ENCODE measurements around the gene DIPK2B.

The DIPK2B gene, protein sequence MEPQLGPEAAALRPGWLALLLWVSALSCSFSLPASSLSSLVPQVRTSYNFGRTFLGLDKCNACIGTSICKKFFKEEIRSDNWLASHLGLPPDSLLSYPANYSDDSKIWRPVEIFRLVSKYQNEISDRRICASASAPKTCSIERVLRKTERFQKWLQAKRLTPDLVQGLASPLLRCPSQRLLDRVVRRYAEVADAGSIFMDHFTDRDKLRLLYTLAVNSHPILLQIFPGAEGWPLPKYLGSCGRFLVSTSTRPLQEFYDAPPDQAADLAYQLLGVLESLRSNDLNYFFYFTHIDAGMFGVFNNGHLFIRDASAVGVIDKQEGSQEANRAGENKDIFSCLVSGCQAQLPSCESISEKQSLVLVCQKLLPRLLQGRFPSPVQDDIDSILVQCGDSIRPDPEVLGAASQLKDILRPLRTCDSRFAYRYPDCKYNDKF

DNA sequence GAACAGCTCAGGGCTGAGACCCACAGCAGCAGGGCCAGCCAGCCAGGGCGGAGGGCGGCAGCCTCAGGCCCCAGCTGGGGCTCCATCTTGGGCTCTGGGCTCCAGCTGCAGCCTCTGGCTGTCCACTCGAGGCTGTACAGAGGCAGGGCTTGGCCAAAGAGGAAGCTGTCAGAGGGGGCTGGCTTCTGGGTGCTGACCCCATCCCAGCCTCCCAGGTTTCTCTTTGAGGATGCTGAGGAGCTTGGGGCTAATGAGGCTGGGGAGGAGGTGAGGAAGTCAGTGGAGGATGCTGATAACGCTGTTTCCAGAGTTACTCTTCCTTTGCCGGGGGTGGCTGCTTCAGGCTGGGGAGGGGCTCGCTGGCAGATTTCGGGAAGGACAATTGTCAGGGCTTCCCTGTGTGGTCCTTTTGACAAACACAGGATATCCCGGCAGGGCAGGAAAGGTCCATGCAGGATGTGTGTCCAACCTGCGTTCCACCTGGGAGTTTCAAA is at the start of gene DIPK2B:
DIPK2B (minus strand) TSS at position 136 of the 494 bp plus-strand sequence; CDS start at position 86, 50 bp downstream.
- no peak for DNase-seq (ENCODE audit: low read depth)

- DNase-seq (ENCODE audit: low read depth): no peak
Observed at GRCh38 chrX:45240301-45240700, 39.6 kb upstream of the DIPK2B start.

DNA sequence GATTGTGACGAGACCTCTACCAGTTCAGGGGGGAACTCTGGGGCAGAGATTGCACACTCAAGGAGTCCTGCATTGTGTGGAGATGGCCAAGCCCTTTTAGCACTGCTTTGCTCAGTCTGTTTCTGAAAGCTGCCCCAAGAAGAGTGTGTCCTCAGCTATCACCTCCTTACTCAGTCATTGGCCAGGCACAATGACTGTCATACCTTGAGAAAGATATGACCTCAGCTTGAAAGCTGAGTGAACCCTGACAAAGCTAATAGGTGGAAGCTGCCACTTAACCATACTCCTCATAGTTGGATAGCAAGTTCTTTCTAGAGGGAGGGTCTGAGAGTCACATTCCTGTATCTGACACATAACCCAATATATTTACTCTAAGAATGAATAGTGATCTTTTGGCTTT is 37.8 kb upstream of the DIPK2B start:
- no peak for DNase-seq (ENCODE audit: low read depth)

DNA sequence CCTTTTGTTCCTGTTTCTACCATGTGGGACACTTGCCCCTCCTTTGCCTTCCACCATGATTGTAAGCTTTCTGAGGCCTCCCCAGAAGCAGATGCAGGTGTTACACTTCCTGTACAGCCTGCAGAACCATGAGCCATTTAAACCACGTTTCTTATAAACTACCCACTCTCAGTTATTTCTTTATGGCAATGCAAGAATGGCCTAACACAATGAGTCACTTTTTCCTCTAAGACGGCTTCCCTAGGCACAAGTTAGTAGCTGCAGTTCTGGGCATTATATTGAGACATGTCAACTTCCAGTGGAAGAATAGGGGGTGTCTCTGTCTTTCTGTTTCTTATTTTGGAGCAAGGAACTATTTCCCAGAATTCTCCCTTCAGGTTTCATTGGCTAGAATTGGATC is 32.9 kb upstream of the DIPK2B start:
- DNase-seq (ENCODE audit: low read depth): no peak

DNA sequence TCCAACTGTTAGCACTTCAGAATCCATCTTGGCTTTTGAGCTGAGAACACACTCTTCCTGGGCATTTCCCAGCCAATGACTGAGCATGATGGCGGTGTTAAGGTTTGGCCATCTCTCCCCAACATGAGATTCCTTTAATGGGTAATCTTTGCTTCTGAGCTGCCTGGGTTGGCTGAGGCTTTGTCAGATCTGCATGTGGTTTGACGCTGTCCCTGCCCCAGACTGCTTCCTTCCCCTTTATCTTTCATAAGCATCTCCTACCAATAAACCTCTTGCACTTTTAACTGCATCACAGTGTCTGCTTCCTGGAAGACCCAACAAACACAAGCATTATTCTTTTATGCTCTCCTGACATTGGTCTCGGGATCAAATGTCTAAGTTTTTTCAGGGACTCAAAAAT is 31.5 kb upstream of the DIPK2B start:
- no peak for DNase-seq (ENCODE audit: low read depth)

DNA sequence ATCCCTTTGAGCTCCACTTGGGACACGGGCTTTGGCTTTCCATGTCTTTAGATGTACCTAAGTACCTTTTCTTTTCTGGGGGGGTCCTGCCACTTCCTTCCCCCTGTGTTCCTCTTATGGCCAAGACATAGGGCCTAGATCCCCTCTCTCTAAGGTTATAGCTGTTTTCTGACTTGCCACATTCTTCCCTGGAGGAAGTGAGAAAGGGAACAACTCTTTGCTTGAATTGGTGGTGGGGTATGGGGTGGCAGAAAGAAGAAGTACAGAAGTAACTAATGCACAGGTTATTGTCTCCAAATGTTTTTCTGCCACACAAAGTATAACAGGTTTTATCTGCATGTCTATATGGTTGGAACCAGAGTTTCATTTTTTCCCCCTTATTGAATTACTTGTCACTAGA is 29.7 kb upstream of the DIPK2B start:
- no peak for DNase-seq (ENCODE audit: low read depth)

GRCh38 chrX:45229348-45229747 is 28.7 kb upstream of the DIPK2B start:
- no peak for DNase-seq (ENCODE audit: low read depth)

DNA sequence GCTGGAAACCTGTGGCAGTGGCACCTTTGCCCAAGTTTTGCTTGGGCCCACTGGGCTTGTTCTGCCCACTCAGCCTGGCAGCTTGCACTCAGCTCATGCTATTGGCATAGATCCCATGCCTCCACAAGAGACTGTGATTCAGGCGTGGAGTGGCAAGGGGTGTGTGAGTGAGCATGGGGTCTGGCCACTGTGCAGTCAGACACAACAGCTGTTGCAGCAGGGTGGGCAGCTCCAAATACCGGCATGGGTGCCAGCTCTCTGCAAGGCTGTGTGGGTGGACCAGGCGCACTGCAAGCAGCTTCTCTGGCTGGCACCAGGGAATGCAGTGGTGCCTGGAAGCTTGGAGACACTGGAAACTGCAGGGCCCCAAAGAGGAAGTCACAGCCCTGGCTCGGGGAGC is 27.4 kb upstream of the DIPK2B start:
- no peak for DNase-seq (ENCODE audit: low read depth)

DNA sequence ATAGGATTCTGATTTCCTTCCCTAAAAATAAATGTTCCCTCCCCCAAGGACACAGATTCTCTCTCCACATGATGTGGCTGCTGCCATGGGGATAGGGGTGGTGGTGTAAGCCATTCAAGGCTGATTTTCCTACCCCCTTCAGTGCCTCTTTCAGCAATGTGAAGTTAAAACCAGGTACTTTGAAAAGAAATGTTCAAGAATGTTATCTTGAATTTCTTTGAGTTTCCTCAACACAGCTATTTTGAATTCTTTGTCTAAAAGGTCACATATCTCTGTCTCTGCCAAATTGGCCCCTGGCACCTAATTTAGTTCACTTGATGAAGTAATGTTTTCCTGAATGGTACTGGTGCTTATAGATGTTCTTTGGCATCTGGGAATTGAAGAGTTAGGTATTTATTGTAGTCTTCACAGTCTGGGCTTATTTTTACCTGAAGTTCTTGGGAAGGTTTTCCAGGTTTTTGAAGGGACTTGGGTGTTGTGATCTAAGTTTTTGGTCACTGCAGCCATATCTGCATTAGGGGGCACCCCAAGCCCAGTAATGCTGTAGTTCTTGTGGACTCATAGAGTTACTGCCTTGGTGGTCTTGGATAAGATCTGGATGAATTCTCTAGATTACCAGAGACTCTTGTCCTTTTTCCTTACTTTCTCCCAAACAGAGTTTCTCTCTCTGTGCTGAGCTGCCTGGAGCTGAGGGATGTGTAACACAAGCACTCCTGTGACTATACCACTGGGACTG is 7.6 kb upstream of the DIPK2B start:
- DNase-seq (ENCODE audit: low read depth): no peak

DNA sequence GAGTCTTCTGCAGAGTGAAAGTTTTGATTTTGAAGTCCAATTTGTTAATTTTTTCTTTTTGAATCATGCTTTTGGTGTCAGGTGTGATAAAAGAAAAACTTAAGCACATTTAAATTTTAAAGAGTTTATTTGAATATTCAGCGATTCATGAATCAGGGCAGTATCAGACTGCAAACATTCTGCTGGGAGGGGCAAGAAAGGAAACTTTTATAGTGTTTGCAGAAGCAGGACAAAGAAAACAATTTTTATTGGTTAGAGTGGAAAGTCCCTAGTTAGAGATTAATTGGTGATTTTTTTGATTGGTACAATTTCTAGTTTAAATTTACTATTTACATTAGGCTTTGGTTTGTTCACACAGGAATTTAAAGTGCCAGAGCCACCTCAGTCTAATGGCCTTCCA is 1.5 kb upstream of the DIPK2B start:
- DNase-seq (ENCODE audit: low read depth): no peak

GRCh38 chrX:45198706-45199105 is 2.0 kb downstream of the DIPK2B start:
- DNase-seq (ENCODE audit: low read depth): no peak

DNA sequence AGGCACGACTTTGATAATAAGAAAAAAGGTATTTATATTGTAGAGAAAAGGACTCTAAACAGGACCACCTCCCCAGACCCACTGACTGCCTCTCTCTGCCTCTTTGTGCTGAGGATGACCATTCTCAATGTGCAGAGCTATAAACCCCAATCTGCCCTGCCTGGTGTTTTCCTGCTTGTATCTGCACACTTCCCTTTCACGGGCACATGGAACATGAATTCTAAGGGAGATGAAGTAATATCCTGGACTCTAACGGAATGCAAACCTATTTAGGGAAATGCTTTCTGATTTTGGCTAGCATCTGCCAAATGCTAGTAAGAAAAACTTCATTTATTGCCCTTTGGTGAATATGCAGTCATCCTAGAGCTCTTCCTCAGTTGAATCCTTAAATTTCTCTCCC is 2.4 kb downstream of the DIPK2B start:
- no peak for DNase-seq (ENCODE audit: low read depth)

- DNase-seq (ENCODE audit: low read depth): no peak
Observed at GRCh38 chrX:45196701-45197100, 4.0 kb downstream of the DIPK2B start.

DNA sequence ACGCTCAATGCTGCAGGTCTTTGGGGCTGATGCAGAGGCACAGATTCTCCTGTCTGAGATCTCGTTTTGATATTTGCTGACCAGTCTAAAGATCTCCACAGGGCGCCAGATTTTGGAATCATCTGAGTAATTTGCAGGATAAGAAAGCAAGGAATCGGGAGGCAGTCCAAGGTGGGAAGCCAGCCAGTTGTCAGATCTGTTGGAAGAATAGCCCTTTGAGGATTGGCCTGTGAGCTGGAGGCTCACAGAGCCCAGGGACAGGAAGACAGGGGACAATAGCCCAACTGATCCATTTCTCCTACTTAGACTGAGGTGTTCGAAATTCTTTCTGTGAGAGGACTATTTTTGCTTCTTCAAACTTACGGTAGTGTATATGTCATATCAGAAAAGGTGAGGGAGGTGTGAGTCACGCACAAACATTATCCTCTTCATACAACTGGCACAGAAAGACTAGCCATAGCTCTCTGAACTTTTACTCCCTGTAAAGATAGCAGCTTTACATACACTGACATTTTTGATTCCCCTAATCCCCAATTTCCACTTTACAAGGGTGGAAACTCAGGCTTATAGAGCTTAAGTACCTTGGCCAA is 8.8 kb downstream of the DIPK2B start:
- no peak for DNase-seq (ENCODE audit: low read depth)

- no peak for DNase-seq (ENCODE audit: low read depth)
Observed at GRCh38 chrX:45191383-45191782, 9.3 kb downstream of the DIPK2B start.

- DNase-seq (ENCODE audit: low read depth): no peak
Observed at GRCh38 chrX:45187731-45188130, 12.9 kb downstream of the DIPK2B start.

GRCh38 chrX:45186643-45187026 is 14.0 kb downstream of the DIPK2B start:
- no peak for DNase-seq (ENCODE audit: low read depth)

GRCh38 chrX:45184211-45184610 is 16.5 kb downstream of the DIPK2B start:
- DNase-seq (ENCODE audit: low read depth): no peak

DNA sequence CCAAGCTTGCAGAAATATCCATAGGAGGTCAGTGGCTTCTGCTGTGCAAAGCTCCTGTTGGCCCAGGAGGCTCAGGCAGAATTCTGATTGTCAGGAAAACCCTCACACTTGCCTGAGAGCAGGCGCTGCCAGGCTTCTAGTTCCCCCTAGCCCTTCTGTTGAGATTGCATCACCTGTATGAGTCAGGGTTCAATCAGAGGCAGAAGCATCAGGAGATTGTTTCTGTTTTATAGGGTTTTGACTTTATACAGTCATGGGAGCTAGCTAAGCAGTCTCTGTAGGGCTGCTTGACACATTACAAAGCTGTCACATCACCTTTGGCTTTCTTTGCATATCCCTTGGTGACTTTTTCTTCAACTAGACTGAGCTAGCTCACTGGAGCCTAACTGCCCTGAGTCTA is 27.8 kb downstream of the DIPK2B start:
- no peak for DNase-seq (ENCODE audit: low read depth)

- no peak for DNase-seq (ENCODE audit: low read depth)
Observed at GRCh38 chrX:45166781-45167180, 33.9 kb downstream of the DIPK2B start.

DNA sequence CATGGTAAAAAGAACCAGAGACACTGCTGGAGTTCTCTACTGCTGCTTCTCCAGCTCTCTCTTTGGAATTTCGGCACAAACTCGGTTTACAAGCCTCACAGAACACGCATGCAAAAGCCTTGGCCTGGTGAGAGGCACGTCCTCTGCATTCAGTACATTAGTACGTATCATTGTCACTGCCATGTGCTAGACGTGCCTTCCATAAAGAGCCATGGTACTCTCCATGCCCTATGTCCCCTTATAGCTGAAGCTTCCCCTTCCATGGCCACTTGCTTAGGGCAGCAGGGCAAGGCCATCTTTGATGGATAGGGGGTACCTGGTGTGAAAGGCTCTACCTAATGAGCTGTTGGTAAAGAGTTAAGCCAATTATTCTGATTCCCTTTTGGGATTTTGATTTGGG is 35.0 kb downstream of the DIPK2B start:
- DNase-seq (ENCODE audit: low read depth): no peak

DNA sequence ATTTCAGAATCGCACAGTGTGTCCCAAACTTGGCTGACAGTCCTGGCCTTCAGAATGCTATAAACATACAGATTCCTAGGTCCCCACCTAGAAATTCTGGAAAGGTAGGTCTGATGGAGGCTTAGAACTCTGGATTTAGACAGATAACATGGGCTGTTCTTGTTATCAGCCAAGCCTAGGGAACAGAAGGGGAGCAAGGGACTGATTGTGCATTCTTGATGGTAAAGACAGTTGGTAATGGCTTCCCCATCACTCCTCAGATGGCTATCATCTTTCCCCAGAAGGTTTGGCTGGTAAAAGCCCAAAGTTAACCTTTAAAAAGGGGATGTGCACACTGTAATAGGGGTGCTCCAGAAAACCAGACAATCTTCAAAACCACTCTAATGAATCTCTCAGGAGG is 35.7 kb downstream of the DIPK2B start:
- no peak for DNase-seq (ENCODE audit: low read depth)

GRCh38 chrX:45164021-45164621 is 36.6 kb downstream of the DIPK2B start:
- no peak for DNase-seq (ENCODE audit: low read depth)

All from stimulated activated CD8-positive, alpha-beta memory T cell treated with anti-CD3 and anti-CD28 coated beads, Interleukin-7, amount 100 ng/mL, for 24 hours (primary cell).